GM13976 (cell line): ENCODE results near the gene OVCA2.

Experiments used
- DNase-seq: peaks from one replicate; pipeline ENCODE4 v3.0.0; 2012; ENCODE audit warnings: low spot score
- CTCF ChIP-seq: IDR thresholded peaks from 2 replicates; pipeline ENCODE4 v1.5.1; 2012; ENCODE audit warnings: borderline replicate concordance, mild to moderate bottlenecking; ENCODE audit not compliant: insufficient read depth; ENCODE audit errors: extremely low read depth, missing control alignments, control extremely low read depth
- in situ Hi-C: fragments of 300-500 bp; cut with MboI; formaldehyde crosslinking; loops from one replicate; pipeline ENCODE4 v1.12.0; 2022; ENCODE audit warnings: low sequenced_read_pairs, mixed read lengths, inconsistent platforms; ENCODE audit not compliant: unreplicated experiment

OVCA2 gene

GRCh38 chr17:2048805-2049204 lies 7.0 kb downstream of the OVCA2 start:
- in situ Hi-C loops, result loop anchor here (25.0 kb wide), 1 partner anchor 337 kb away; the partner anchor contains the start of genes TLCD2 and WDR81
- TF ChIP-seq CTCF, result no peak
- no peak for DNase-seq

- no peak for TF ChIP-seq CTCF
- in situ Hi-C loops, result loop anchor here (25.0 kb wide), 1 partner anchor 337 kb away; the partner anchor contains the start of genes TLCD2 and WDR81
- DNase-seq, result peak; percentile 91
These were observed 7.8 kb downstream of the OVCA2 start for GRCh38 chr17:2049333-2050299.

- TF ChIP-seq CTCF, result no peak
- peak; percentile 80 for DNase-seq
- in situ Hi-C loops, result no loop called here
These were observed 8.7 kb downstream of the OVCA2 start for GRCh38 chr17:2050300-2051060.

GRCh38 chr17:2051061-2051932 lies 9.5 kb downstream of the OVCA2 start:
- TF ChIP-seq CTCF, result no peak
- no peak for DNase-seq
- in situ Hi-C loops, result no loop called here

GRCh38 chr17:2051933-2052559 lies 10.2 kb downstream of the OVCA2 start:
- in situ Hi-C loops, result no loop called here
- TF ChIP-seq CTCF, result no peak
- no peak for DNase-seq
